ENCODE results near the gene MIPEP.
"Not testable (repeated sequence)": the region's sequence is repeated elsewhere in the genome, so short reads cannot be mapped to it uniquely, and the experiment has no call there.

Gene MIPEP

DNA sequence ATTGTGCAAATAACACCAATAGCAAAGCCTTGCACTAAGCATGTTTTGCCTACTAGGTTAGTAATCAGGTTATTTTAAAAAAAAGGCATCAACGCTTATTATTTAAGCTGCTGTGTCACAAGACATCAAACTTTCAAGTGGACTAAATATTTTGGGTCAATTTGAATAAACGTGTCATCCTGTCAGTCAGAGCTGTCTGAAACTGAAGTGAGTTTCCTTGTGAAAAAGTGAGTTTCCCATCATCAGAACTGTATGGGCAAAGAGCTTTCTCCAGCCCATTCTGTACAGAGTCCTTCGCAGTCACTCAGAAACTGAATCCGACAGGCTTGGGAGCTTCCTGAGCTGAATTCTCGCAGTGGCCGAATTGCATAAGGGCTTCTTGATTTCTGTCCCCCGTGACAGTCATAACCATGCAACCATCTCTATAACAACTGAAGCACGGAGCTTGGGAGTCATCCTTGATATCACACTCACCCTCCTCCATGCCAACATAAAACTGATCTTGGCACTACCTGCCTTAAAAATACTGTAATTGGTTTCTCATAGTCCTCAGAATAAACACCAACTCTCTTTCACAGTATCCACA, 139.8 kb downstream of the MIPEP start:
- DNase-seq (ENCODE audit: low read depth), result no peak

DNA sequence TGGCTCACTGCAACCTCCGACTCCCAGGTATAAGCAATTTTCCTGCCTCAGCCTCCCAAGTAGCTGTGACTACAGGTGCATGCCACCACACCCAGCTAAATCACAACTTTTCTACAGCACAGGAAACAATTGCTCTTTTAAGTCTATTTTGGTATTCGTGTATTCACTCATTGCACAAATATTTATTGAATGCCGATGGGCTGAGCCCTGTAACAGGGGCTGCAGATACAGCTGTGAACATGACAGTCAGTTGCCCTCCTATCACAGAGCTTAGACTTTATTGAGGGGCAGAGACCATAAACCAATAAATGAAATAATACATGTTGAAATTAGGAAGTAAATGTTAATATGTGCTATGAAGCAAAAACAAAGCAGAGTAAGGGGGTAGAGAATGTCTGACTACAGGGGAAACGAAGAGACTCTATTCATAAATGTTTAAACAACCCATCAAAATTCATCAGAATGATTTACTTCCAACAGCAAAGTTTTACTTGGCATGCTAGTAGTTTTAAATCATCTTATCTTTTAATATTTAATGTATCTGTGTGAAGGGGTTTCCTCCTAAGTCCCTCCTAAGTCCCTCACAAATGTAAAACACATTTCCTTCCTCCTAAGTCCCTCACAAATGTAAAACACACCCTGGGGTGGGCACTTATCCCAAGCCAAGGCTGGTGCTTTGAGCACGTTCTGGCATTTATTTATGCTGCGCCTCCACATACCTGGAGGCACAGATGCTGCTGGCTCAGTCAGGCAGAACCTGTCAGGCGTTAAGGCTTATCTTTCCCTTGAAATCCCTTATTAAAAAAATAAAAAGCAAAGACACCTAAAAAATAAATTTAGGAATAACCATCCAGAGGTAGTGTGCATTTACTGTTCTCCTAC, 140.8 kb downstream of the MIPEP start:
- DNase-seq (ENCODE audit: low read depth), result no peak

DNA sequence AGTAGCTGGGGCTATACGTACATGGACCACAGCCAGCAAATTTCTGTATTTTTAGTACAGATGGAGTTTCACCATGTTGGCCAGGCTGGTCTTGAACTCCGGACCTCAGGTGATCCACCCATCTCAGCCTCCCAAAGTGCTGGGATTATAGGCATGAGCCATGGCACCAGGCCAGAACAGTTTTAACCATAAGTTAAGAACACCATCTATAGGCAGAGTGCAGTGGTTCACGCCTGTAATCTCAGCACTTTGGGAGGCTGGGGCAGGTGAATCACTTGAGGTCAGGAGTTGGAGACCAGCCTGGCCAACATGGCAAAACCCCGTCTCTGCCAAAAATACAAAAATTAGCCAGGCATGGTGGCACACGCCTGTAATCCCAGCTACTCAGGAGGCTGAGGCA, 143.1 kb downstream of the MIPEP start:
- not testable (repeated sequence) for DNase-seq (ENCODE audit: low read depth)

DNA sequence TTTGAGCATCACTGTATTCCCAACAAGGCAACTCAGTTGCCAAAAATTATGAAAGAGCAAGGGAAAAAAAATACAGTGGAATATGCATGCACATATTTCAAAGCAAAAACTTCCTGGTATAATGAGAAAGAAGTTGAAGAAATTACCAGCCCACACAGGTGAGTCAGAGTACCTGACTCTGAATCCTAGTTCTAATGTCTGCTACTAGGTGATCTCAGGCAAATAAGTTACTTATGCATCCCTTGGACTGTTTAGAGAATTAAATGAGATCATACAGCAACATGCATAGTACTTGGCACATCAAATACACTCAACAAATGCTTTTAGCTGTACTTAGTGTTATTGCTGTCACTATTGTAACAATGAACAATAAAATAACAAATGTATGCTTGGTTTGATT, 144.9 kb downstream of the MIPEP start:
- no peak for DNase-seq (ENCODE audit: low read depth)

DNA sequence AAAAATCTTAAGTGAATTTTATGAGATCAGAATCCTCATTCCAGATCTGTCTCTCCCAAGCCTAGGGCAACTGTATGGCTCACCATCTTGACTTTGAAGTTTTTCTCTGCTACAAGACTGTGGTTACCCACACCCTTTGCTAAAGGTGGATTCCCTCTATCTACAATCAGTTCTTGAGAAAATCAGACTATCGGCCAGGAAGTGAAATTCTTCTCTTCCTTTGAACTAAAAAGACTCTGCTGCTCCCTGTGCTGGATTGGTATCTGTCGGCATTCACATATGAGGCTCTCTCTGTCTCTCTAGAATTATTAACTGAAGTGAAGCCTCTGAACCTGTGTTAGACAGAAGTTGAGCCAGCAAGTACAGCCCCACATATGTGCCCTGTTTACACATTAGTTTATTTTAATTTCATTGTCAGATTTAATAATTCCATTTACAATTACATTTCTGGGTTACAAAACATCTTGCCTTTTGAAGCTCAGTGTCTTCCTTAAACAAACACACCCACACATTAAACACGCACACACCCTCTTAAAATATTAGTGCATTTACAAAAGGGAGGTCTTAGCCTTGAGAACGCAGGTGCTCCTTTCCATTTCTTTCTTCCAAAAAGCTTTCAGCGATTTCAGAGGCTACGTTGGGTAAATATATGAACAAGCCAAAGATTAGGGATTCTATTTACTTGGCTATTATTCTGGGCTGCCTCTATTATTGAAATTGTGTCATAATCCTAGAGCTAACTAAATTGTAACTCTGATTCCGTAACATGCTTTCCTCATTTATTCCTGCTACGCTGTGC, 145.7 kb downstream of the MIPEP start:
- no peak for DNase-seq (ENCODE audit: low read depth)

DNA sequence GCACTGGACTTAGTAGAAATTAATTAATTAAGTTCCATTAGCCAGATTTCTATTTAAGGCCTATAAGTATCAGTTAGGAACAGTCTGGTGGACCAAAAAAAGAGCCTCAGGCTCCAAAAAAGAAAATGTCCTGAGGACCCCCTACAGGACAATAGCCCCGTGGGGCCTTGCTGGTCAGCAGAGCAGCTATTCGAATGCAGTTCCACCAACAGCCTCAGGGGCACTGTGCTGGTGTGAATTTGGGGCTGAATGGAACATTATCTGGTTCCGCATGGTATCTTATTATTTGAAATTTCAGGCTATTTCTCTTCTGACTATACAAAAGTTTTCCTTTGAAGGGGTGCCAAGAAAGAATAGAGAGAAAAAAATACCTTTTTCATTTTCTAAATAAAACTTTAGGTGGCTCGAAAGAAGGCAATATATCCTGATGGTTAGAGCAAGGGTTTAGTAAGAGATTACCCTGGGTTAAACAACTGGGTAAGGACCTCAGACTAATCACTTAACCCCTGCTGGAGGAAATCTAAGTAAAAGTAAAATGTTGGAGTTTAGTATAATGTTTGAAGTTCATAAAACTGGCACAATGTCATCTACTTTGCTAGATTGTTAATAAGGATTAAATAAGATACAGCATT, 147.2 kb downstream of the MIPEP start:
- DNase-seq (ENCODE audit: low read depth), result no peak

DNA sequence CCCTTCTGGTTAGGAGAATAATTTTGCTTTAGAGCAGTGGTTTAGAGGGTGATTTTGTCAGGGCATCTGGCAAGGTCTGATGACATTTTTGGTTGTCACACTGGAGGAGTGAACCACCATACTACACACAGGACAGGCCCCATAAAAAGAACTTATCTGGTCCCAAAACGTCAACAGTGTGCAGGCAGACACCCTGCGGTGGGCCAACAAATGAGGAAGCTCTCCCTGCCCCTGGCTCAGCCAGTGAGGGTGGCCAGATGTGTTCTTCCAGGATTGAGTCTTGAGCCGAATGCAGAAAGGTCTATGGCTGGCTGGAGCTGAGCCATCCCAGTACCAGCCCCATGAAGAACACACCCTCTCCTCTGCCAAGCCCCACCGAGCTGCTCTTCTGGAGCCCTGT, 149.2 kb downstream of the MIPEP start:
- no peak for DNase-seq (ENCODE audit: low read depth)

DNA sequence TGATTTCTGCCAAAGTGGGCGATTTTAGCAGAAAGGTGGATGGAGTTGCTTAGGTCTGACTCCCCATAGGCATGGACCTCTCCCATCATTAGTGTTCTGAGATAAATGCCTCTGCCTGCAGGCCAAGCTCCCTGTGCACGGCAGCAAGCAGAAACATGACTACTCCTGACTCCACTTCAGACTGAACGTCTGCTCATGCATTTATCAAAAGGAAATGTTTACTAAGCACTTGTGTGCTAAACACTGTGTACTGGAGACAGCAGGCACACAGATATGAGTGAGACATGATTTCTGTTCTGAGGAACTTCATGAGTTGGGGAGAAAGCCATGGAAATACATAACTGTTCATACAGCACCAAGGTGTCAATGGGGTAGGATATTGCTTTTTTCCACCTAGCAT, 149.6 kb downstream of the MIPEP start:
- DNase-seq (ENCODE audit: low read depth), result no peak

DNA sequence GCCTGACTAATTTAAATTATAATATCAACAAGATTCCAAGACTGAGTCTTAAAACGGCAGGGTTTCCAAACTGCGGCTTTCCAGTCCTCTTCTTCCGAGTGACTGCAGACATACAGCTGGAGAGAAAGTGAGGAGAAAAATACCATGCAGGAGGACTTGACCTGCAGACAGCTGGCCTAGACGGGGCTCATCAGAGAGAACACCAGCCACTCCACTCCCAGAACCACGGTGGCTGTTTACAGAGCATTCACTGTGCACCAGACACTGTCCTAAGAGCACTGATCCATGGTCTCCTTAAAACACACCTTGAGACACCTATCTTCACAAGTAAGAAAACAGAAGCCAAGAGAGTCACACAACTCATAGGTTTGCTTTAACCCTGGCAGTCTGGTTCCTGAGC, 152.7 kb downstream of the MIPEP start:
- no peak for DNase-seq (ENCODE audit: low read depth)

DNA sequence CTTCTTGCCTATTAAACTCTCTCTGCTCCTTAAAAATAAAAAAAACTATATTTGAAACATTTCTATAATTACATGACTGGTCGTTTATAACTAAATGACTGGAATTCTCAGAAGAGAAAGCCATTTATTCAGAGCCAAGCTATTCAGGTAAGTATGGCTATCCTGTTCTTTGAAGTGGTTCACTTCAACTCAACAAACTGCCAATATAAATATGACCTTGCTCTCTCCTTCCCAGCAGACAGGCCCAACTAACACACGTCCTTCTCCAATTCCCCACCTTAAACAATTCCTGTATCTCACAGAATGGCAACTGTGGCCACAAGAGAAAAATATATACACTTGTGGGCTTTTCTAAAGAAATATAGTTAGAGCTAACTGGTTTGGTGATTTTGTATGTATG, 153.9 kb downstream of the MIPEP start:
- DNase-seq (ENCODE audit: low read depth), result no peak

DNA sequence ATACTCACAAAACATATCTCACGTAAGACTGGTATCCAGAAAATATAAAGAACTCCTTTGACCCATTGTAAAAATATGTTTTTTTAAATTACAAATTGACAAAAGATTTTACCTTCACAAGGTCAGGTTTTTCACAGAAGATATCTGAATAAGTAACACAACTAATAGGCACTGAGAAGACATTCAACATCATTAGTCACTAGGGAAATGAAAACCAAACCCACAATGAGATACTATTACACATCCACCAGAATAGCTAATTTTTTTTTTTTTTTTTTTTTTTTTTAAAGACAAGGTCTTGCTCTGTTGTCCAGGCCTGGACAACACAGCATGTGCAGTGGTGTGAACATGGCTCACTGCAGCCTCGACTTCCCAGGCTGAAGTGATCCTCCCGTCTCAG, 157.5 kb downstream of the MIPEP start:
- DNase-seq (ENCODE audit: low read depth), result no peak

DNA sequence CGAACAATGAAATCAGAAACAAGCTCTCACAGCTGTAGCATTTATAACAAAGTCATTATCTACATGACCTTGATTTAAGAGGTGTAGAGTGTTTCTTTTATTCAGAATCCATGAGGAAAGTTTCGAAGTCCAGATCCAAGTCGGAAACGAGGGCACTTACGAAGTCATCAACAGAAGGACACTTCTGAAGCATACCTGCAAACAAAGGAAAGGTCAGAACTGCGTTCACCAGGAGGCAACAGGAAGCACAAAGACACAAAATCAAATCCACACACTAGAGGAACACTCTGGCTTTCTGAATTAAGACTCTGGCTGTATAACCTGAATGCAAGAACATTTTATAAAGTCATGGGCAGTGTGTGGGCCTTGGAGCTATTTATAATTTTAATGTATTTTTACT, 158.9 kb downstream of the MIPEP start:
- DNase-seq (ENCODE audit: low read depth), result no peak

DNA sequence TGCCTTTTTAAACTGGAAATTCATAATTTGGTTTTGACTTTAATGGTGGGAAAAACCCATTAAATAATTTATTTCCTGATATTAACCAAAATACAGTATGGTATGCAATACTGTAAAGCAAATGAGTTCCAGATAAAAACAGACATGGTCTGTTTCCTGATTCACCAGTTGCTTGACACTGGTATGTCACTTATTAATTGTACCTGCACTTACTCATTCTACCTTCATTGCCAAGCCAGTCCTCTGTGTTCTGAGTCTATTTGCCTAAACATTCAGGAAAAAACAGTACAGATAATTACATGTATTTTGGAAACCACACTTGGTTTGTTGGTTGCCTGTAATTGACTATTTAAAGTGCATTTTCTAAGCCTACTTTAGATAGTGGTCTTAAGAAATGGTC, 159.7 kb downstream of the MIPEP start:
- DNase-seq (ENCODE audit: low read depth), result no peak

DNA sequence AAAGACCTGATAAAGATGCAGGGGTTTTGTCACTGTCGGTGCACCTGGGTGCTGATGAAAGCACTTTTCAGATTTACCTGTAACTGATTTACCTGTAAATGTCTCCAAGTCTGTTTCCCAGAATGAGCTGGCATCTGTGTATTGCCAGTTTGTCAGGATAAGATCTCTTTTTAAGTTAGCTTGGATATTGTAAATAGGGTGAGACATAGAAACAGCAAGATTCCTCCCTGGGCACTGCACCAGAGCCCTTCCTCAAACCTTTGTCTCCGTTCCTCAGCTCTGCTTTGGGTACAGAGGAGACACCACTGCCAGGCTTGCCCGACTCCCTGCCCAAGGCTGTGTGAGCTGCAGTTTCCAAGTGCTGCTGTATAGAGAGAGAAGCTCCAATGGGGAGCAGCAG, 160.4 kb downstream of the MIPEP start:
- DNase-seq (ENCODE audit: low read depth), result no peak

DNA sequence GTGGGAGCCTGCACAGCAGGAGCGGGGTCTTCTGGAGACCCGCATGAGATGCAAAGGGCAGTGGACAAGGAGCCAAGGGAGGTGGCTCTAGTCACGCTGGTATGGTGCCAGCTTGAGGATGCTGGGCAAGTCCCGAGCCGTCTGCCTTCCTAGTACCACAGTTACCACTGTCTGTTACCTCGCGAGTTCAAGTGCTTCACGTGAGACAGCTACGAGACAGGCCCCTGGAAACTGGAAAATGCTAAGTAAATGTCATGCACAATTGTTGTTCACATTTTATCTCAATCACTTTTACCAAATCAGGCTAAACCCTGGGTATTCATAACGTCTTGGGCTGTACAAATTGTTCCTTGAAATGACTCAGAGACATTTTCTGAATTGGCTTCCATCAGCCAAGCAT, 163.3 kb downstream of the MIPEP start:
- no peak for DNase-seq (ENCODE audit: low read depth)

DNA sequence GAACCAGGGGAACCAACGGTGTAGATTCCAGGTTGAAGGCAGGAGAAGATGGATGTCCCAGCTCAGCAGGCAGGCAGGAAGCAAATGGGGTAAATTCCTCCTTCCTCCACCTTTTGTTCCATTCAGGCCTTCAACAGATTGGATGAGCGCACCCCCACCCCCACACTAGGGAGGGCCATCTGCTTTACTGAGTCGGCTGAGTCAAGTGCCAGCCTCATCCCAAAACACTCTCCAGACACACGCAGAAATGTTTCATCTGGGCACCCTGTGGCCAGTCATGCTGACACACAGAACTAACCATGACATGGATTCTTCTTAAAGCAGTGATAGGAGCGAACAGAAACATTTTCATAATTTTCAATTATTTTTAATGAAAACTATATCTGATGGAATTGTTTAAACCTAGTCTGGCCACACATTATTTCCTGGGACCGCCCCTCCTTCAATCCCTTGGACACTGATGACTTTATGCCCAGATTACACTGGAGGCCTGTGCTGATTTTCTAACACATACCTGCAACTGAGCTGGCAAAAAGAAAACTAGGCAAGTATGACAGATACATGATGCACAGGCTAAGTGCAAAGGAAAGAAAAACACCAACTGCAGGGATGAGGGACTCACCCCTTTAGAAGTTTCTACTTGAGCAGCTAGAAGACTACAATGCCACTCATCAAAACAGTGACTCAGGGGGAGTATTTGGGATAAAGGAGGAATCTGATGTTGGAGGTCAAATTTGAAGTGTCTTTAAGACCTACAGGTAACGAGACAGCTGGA, 164.8 kb downstream of the MIPEP start:
- DNase-seq (ENCODE audit: low read depth), result no peak

DNA sequence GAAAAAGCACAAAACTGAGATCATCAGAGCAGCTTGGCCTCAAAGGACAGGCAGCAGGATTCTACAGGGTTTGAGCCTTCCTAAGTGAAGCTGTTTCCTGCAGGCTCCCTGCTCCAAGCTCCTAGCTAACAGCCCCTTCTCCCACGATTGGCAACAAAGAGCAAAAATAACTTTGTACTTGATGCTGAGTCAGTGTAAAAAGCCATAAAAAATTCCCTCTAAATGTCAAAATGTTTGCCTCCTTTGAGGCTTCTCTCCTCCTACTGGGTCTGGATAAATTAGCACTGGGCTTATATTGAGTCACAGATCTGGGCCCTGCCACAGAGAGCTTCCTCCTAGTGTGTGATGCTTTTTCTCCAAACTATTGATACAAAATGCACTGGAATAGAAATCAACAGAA, 165.7 kb downstream of the MIPEP start:
- DNase-seq (ENCODE audit: low read depth), result no peak

DNA sequence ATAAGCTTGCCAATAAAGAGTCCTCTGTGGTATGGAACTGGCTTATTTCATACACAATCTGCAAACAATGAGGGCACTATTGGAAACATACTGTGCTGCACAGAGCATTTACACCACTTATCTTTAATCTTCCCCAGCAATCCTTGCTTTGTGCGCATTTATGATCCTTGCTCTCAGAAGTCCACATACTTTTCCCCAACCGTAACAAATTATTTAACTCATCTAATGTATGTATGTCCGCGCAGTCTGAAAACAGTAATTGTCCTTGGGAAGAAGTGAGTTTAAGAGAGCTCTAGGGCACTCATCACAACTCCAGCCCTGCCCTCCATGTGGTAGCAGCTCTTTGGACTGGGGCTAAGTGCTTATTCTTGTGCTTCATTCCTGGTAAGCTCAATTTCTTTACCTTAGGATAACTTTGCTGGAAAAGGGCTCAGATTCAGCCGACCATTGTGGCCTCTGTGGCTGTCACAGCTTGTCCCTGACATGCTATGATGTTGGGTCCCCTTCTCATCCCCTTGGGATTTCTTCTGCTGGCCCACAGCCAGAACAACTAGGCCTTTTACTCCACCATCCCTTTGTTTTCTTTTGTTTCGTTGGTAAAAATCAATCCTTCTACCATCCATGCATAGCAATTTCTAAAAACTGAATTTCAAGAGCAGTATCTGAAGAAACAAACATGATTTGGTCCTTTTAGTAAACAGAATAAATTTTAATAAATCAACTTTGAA, 166.3 kb downstream of the MIPEP start:
- no peak for DNase-seq (ENCODE audit: low read depth)

DNA sequence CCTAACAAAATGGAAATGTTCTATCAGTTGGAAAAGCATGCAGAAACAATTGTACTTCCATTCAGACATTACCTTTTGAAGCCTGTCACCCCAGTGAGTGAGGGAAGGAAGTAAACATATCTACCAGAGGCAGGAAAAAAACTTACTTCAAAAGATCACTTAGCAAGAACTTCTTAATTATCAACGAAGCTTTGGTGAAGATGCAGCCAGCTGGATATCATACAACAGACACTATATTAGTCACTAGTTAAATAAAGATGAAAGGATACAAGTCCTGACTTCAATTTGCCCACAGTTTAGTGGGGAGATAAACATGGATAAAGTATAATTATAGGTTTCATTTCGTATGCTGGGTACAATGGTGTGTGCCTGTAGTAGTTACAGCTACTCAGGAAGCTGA, 170.2 kb downstream of the MIPEP start:
- no peak for DNase-seq (ENCODE audit: low read depth)

DNA sequence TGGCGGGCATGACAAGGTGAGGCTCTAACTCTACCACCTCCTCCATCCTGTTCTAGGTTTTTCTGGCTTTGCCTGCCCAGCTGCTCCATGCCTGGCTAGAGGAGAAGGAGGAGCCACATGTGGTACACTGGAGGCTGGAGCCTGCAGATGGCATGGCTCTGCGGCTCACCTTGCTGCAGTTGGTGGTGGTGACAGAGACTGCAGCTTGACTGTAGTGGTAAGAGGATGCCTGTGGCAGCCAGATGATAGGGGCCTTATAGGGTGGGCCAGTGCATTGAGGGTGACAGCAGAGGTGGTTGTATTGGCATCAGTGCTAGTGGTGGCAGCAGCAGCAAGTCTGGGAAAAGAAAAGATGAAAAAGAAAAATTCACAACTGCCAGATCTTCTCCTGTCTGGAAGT, 172.8 kb downstream of the MIPEP start:
- DNase-seq (ENCODE audit: low read depth), result no peak

DNA sequence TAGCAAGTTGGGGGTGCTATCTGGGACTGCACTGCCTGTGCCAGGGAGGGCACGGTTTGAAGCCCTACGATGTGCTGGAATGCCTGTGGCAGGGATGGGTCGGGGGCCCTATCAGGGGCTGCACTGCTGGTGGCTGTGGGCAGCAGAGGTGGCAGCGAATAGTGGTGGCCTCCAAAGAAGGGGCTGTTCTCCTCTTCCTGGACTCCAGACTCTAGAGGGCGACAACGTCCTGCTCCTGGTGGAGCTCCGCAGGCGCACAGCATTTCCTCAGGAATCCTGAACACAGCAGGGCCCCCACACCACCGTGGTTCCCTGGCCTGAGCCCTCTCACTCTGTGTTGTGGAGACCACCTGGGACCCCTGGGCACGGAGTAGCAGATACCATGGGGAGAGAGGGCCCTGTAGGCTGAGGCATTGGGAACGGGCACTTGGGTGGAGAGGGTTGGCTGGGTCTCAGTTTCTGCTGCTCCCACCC, 173.4 kb downstream of the MIPEP start:
- no peak for DNase-seq (ENCODE audit: low read depth)
